ENCODE data around the gene ELMO1. TPM values are rescaled to one million over a fixed set of nuclear protein-coding genes. Genes with fewer than 3 reads are reported as not detected.

Gene ELMO1
- total RNA-seq, 2 experiments from 2014 or later = 101 TPM

DNA sequence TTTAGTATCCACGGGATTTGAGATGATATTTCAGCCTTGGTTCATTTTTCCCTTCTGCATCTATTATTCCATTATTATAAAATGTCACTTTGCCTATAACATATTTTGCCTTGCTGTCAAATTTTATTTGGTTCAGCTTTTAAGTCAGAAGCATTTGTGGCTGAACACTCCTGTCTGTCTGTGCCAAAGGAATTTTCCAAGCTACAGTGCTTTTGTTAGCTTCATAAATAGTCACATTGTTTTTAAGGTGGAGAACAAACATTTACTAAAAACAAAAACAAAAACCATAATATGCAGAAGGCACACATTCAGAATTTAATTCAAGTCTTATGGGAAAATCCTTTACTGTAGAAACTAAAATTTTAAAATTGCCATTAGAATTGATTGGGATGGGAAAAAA lies 33.8 kb upstream of the ELMO1 start:
- H3K4me3 Mint-ChIP-seq = no peak overlapping the region
- peaks cover 54% of the 10 kb centered on the region for H3K27me3 Mint-ChIP-seq
- ATAC-seq (no peak), DNase-seq (no peak)
- peaks cover 4% of the 10 kb centered on the region for H3K9me3 Mint-ChIP-seq (ENCODE audit: low read depth)
- peaks cover 3% of the 10 kb centered on the region for H3K36me3 Mint-ChIP-seq
- H3K27ac Mint-ChIP-seq = no peak overlapping the region
- CTCF ChIA-PET = no interaction called here
- no peaks in the 10 kb centered on the region for H3K4me1 Mint-ChIP-seq

DNA sequence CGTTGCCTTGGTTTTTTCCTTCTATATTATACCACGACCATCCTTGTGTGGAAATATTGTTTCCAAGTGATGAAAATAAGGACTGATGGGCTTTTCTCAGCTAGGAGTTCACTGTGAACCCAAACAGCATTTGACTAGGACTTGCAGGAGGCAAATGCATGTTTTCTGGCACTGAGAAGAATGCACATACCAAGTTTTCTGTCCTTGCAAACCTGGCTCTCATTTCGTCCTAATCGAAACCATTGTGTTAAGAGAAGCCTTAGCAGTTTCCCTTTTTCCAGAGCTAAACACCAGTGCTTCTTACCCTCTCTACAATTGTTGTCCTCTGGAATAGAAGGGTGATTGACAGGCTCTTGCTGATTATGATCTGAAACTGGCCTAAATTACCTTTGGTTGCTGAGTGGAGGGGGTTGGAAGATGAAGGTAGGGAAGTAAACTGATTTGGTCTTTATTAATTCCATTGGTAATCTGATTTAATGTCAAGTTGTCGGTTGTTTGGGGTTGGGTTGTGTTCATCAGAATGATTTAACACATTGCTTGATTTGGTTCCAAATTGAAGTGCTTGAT lies 33.1 kb upstream of the ELMO1 start:
- peaks cover 4% of the 10 kb centered on the region for H3K9me3 Mint-ChIP-seq (ENCODE audit: low read depth)
- H3K4me1 Mint-ChIP-seq = no peaks in the 10 kb centered on the region
- H3K27me3 Mint-ChIP-seq = peaks cover 59% of the 10 kb centered on the region
- peaks cover 3% of the 10 kb centered on the region for H3K36me3 Mint-ChIP-seq
- no peak for DNase-seq
- H3K4me3 Mint-ChIP-seq = no peak overlapping the region
- no peak for ATAC-seq
- CTCF ChIA-PET = no interaction called here
- no peak overlapping the region for H3K27ac Mint-ChIP-seq

DNA sequence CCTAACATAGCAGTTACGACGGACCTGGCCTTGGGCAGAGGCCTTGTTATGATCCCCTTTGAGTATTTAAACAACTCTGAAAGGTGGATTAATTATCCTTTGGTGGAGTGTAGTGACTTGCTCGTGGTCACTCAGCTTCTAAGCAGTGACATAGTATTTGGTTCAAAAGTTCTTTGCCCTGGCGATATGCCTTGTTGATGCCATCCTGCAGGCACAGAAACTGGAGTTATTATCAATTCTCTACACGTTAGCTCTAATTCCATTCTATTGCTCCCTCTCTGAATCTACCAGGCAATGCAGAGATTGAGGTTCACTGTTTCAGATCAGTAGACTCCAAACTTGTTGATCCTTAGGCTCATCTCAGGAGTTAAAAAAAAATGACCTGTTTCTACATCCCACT lies 32.5 kb upstream of the ELMO1 start:
- H3K27ac Mint-ChIP-seq = no peak overlapping the region
- no peak overlapping the region for H3K4me3 Mint-ChIP-seq
- H3K27me3 Mint-ChIP-seq = peaks cover 61% of the 10 kb centered on the region
- CTCF ChIA-PET = no interaction called here
- H3K36me3 Mint-ChIP-seq = peaks cover under 1% of the 10 kb centered on the region
- peaks cover 1% of the 10 kb centered on the region for H3K9me3 Mint-ChIP-seq (ENCODE audit: low read depth)
- DNase-seq = no peak
- H3K4me1 Mint-ChIP-seq = no peaks in the 10 kb centered on the region
- no peak for ATAC-seq

DNA sequence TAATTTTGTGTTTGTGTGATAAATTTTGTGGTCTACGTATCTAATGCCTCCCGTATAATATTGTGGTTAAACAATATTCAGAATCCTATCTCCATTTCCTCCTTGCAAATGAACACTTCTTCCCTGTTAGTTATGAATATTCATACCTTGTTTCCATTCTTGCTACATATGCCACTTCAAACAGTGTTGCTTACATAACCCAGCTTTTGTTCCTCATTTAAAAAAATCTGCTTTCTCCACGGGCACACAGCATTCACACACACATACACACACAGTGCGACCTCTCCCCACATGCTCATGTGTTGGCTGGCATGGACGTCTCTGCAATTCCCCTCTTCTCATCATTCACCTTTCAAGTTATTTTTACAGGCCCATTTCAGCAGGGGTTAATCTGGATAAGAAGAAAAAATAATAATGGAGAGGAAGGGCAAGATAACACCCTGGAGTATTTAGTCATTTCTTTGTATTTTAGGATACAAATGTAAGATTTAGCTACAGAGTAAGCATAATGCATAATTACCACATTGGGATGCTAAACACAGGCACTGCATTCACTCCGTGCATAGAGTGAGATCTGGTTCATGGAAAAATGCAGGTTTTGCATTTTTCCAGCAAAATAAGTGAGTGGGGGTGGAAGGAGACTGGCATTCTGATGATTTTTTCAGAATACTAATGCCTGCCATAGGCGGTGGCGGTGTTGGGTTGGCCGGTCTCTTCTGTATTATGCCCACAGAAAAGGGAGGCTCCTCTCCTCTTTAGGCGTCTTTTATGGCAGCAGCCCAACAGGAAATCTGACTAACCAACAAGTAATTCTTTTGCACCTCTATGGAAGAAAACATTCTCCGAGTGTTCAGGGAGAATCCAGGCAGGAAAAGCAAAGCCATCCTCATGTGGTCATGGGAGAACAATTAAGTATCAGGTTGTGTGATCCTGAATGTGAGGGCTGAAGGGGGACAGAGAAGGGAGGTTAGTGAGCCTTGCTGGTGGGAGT lies 31.7 kb upstream of the ELMO1 start:
- H3K4me1 Mint-ChIP-seq = no peaks in the 10 kb centered on the region
- H3K4me3 Mint-ChIP-seq = no peak overlapping the region
- CTCF ChIA-PET = no interaction called here
- DNase-seq (no peak), ATAC-seq (no peak)
- H3K27ac Mint-ChIP-seq = no peak overlapping the region
- no peaks in the 10 kb centered on the region for H3K36me3 Mint-ChIP-seq
- no peaks in the 10 kb centered on the region for H3K9me3 Mint-ChIP-seq (ENCODE audit: low read depth)
- H3K27me3 Mint-ChIP-seq = peaks cover 60% of the 10 kb centered on the region

DNA sequence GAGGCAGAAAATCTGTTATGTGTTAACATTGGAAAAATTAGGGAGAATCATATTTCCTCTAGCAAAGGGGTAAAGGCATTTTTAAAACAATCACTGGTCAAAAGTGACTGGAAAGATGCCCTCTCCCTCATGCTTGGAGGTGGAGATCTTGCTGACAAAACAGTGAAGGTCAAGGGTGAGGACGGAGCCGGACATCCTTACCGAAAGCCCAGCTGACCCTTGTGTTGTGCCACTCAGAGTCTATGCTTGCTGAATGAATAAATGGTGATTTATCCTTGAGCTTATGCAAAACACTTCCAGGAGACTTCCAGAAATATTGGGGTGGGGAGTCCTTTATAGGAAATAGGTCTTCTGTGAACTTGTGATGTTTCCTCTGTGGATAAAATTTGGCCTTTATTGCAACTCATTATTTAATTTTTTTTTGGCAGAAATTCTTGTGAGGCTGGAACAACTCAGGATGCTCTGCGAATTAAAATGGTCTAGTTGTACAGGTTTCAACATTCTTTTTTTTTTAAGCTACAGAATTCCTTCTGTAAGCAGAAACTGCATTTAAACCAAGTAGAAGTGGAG lies 28.3 kb upstream of the ELMO1 start:
- H3K9me3 Mint-ChIP-seq (ENCODE audit: low read depth) = no peaks in the 10 kb centered on the region
- no peak overlapping the region for H3K27ac Mint-ChIP-seq

DNA sequence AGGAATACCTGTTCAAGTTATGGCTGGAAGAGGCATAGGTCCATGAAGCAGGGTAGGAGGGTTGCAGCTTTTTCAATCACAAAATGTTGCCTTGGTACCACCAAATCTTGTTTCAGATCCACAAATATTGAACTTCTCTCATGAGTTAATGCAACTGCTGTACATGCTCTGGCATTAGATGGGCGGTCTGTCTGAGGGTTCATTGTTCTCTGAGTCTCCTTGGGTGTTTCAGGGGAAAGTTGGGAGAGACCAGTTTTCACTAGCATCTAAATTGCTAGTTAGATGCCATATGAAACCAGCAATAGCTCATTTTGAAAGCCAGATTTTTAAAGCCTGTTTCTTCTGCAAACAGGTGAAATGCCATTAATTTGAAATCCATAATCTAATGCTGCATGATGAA lies 27.8 kb upstream of the ELMO1 start:
- ATAC-seq = no peak
- Mint-ChIP-seq H3K9me3 (ENCODE audit: low read depth) (no peaks in the 10 kb centered on the region), H3K36me3 (no peaks in the 10 kb centered on the region), H3K4me1 (no peaks in the 10 kb centered on the region), H3K27ac (no peak overlapping the region), H3K4me3 (no peak overlapping the region), H3K27me3 (peaks cover 56% of the 10 kb centered on the region)
- DNase-seq = no peak
- CTCF ChIA-PET = no interaction called here

More for the DNA sequence above, 28.3 kb upstream of the ELMO1 start:
- Mint-ChIP-seq H3K36me3 (no peaks in the 10 kb centered on the region), H3K27me3 (peaks cover 58% of the 10 kb centered on the region), H3K4me1 (no peaks in the 10 kb centered on the region), H3K4me3 (no peak overlapping the region)
- DNase-seq (no peak), ATAC-seq (no peak)
- CTCF ChIA-PET = interaction anchor here (1.4 kb wide), 1 partner anchor 19 kb away, joined by 4 read pairs; no protein-coding TSS in a partner anchor

DNA sequence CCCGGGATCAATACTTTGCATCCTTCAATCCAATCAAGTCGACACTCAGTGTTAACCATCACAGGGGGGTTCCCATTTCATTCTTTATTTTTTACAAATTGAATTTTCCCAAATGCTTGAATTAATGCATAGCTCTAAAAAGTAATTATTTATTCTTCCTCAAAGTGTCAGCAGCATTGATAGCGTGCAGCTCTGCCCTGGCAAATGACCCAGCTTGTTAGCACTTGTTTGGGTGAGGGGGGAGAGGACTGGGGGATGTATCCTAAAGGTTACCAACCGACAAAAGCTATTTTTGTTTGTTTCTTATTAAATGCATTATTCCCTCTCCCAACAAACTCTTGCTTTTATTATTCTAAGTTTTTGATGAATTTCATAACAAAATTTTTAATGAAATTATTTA lies 27.0 kb upstream of the ELMO1 start:
- CTCF ChIA-PET = no interaction called here
- H3K27ac Mint-ChIP-seq = no peak overlapping the region

DNA sequence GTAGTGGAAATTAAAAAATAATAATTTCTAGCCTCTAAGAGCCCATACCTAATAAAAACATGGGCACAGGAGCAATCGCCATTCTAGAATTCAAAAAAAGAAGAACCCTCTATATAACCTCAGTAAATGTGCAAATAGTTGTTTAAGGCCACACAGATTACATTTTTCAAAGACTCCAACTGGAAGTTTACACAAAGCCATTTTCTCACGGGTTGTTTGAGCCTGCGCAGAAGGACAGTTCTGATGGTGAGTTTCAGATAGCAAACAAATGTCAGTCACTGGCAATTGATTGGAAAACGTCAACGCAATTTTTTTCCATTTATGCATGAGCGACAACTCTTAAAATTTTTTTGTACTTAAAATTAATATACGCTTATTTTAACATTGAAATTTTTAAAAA lies 23.0 kb upstream of the ELMO1 start:
- CTCF ChIA-PET = no interaction called here
- no peaks in the 10 kb centered on the region for H3K9me3 Mint-ChIP-seq (ENCODE audit: low read depth)
- no peak for ATAC-seq
- no peak for DNase-seq
- H3K27ac Mint-ChIP-seq = no peak overlapping the region
- H3K36me3 Mint-ChIP-seq = no peaks in the 10 kb centered on the region
- H3K4me1 Mint-ChIP-seq = no peaks in the 10 kb centered on the region
- no peak overlapping the region for H3K4me3 Mint-ChIP-seq
- peaks cover 25% of the 10 kb centered on the region for H3K27me3 Mint-ChIP-seq

More for the DNA sequence above, 27.0 kb upstream of the ELMO1 start:
- DNase-seq (no peak), ATAC-seq (no peak)
- Mint-ChIP-seq H3K4me1 (no peaks in the 10 kb centered on the region), H3K27me3 (peaks cover 51% of the 10 kb centered on the region), H3K9me3 (ENCODE audit: low read depth) (no peaks in the 10 kb centered on the region), H3K36me3 (no peaks in the 10 kb centered on the region), H3K4me3 (no peak overlapping the region)

DNA sequence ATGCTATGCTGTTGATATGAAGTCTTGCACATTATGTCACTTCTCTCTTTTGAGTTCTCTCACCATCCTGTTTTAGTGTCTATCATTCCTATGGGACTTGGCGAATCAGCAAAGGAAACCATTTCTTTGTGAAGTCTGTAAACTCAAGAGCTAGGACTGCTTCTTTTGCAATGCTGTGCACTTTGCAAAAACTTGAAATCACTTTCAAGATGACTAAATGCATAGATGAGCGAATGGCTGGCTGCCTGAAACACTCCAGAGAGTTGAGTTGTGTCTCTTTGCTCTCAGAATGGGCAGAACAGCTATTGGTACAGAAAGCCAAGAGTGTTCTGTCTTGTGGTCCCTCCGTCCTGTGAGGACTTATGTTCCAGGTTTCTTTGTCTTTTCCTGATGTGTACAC lies 18.3 kb upstream of the ELMO1 start:
- H3K27ac Mint-ChIP-seq = no peak overlapping the region
- H3K36me3 Mint-ChIP-seq = no peaks in the 10 kb centered on the region
- CTCF ChIA-PET = interaction anchor here (1.4 kb wide), 1 partner anchor 18 kb away, joined by 4 read pairs; the partner anchor contains the start of gene ELMO1
- no peak overlapping the region for H3K4me3 Mint-ChIP-seq
- H3K27me3 Mint-ChIP-seq = peaks cover 18% of the 10 kb centered on the region
- ATAC-seq (no peak), DNase-seq (no peak)
- no peaks in the 10 kb centered on the region for H3K9me3 Mint-ChIP-seq (ENCODE audit: low read depth)
- H3K4me1 Mint-ChIP-seq = no peaks in the 10 kb centered on the region

DNA sequence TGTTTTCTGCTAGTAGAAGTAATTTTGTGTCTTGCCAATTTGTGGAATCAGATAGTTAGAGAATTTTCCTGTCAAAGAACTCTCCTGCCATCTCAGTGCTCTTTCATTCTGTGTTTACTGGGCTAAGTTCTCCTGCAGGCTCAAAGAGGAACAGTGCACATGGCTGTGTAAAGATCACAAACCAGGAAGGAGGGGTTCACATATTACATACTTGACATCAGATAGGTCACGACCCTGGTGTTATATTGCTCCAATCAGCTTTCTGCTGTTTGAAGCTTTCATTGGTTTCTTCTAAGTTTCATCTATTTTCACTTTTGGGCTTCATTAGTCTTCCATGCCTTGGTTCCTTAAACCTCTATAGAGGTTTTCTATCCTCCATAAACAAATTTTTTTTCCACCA lies 13.5 kb upstream of the ELMO1 start:
- peaks cover 46% of the 10 kb centered on the region for H3K27me3 Mint-ChIP-seq
- CTCF ChIA-PET = interaction anchor here (0.6 to 1.2 kb wide), 2 partner anchors 11 to 238 kb away, joined by 3 read pairs; no protein-coding TSS in a partner anchor
- no peak for ATAC-seq
- no peak overlapping the region for H3K27ac Mint-ChIP-seq
- H3K4me3 Mint-ChIP-seq = no peak overlapping the region
- no peaks in the 10 kb centered on the region for H3K9me3 Mint-ChIP-seq (ENCODE audit: low read depth)
- no peak for DNase-seq
- H3K36me3 Mint-ChIP-seq = no peaks in the 10 kb centered on the region
- no peaks in the 10 kb centered on the region for H3K4me1 Mint-ChIP-seq

DNA sequence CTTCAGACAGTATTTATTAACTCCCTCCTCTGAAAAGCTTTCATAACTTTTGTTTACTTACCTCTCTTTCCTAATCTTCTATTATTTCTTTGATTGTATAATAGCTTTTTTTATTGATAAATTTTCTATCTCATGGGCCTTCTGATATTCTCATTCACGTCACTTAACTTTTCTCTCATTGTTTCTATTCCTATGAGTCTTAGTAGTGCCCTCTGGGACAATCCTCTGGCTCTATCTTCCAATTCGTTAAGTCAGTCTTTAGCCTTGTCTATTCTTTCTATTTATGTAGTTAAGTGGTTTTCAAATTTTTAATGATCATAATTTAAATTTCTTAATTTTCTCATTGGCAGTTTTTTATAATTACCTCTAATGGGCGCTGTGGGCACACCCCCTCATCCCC lies 6.4 kb upstream of the ELMO1 start:
- ATAC-seq (no peak), DNase-seq (no peak)
- Mint-ChIP-seq H3K4me3 (no peak overlapping the region), H3K36me3 (no peaks in the 10 kb centered on the region), H3K27ac (no peak overlapping the region), H3K9me3 (ENCODE audit: low read depth) (no peaks in the 10 kb centered on the region), H3K27me3 (peaks cover 32% of the 10 kb centered on the region), H3K4me1 (peaks cover 7% of the 10 kb centered on the region)
- CTCF ChIA-PET = no interaction called here

DNA sequence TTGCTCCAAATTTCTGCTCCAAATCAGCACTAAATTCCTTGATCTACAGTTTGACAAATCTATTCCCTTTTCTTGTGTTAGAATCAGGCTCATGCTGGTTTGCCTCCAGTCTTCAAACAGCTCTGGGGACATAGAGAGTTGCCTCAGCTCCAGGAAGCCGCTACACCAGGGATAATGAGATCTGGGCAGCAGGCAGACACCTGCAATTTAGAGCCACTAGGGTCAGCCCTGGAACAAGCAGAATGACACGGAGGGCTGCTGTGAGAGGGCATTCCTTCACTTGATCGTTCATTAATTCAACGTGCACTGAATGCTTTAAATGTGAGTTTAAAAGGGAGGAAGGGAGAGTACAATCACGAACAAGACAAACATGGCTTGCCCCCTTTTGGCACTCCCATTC lies 3.7 kb upstream of the ELMO1 start:
- ATAC-seq (no peak), DNase-seq (no peak)
- Mint-ChIP-seq H3K4me3 (no peak overlapping the region), H3K27ac (no peak overlapping the region), H3K9me3 (ENCODE audit: low read depth) (no peaks in the 10 kb centered on the region), H3K4me1 (peaks cover 23% of the 10 kb centered on the region), H3K27me3 (peaks cover 15% of the 10 kb centered on the region), H3K36me3 (peaks cover 3% of the 10 kb centered on the region)
- CTCF ChIA-PET = no interaction called here

DNA sequence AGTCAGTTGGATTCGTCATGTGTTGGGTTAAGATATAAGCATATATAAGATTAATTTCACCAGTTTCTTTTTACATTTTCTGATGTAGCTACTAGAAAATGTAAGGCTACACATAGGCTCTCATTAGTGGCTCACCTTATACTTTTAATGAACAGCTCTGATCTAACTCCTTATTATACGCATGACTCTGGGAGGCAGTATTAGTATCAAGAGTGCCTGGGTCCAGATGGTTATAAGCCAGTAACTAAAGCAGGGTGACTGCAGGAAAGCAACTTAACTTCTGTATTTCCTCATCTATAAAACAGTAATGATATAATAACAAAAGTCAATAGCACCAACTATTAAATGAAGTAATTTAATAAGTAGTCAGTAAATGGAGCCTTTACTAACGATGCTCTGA lies 1.4 kb upstream of the ELMO1 start:
- Mint-ChIP-seq H3K4me1 (peaks cover 36% of the 10 kb centered on the region), H3K4me3 (no peak overlapping the region), H3K27me3 (peaks cover 11% of the 10 kb centered on the region), H3K9me3 (ENCODE audit: low read depth) (no peaks in the 10 kb centered on the region), H3K36me3 (peaks cover 3% of the 10 kb centered on the region), H3K27ac (no peak overlapping the region)
- no peak for ATAC-seq
- CTCF ChIA-PET = interaction anchor here (1.0 to 1.7 kb wide), 6 partner anchors 10 to 108 kb away, joined by 3 to 4 read pairs (median 4); no protein-coding TSS in a partner anchor
- DNase-seq = no peak

All from activated CD8-positive, alpha-beta memory T cell treated with anti-CD3 and anti-CD28 coated beads, Interleukin-2, amount 10 ng/mL, durations not matched to agents 7 days and 5 days (primary cell).